LNCaP clone FGC (cell line): ENCODE results near the gene EML5.

Source experiments
- DNase-seq: peaks from one replicate; pipeline ENCODE4 v3.0.0-alpha.2; 2011; ENCODE audit warnings: low read depth
- H3K4me3 ChIP-seq: 2 replicates; pipeline ENCODE4 v1.5.1; 2011; ENCODE audit warnings: mild to moderate bottlenecking, low read depth, low read length, control low read depth
- TF ChIP-seq, protein P1 (sequence below): IDR thresholded peaks from 2 replicates; pipeline ENCODE4 v1.5.1; 2012; ENCODE audit warnings: mild to moderate bottlenecking; ENCODE audit not compliant: control insufficient read depth, insufficient read depth; ENCODE audit errors: extremely low read depth

EML5 gene

DNA sequence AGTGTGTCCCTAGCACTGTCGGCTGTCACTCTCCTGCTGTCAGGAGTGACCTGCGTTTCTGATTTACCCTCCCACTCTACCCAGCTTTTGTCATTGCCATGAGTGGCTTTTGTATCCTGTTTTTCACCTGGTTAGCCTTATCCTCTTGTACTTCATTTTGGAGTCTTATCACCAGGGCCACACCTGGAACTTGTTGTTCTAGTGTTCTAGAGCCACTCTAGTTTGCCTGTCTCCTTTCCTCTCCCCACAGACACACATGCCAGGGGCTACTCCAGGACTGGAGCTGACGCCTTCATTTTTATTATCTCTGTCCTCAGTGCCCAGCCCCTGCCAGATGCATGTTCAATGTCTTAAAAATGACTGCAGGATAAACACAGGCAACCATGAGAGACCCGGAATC lies 195.7 kb downstream of the EML5 start:
- DNase-seq: no peak
- H3K4me3 ChIP-seq: no peak overlapping the region
- TF ChIP-seq, protein P1, sequence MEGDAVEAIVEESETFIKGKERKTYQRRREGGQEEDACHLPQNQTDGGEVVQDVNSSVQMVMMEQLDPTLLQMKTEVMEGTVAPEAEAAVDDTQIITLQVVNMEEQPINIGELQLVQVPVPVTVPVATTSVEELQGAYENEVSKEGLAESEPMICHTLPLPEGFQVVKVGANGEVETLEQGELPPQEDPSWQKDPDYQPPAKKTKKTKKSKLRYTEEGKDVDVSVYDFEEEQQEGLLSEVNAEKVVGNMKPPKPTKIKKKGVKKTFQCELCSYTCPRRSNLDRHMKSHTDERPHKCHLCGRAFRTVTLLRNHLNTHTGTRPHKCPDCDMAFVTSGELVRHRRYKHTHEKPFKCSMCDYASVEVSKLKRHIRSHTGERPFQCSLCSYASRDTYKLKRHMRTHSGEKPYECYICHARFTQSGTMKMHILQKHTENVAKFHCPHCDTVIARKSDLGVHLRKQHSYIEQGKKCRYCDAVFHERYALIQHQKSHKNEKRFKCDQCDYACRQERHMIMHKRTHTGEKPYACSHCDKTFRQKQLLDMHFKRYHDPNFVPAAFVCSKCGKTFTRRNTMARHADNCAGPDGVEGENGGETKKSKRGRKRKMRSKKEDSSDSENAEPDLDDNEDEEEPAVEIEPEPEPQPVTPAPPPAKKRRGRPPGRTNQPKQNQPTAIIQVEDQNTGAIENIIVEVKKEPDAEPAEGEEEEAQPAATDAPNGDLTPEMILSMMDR: no peak

GRCh38 chr14:88592031-88592430 lies 200.7 kb downstream of the EML5 start:
- TF ChIP-seq, protein P1: no peak
- H3K4me3 ChIP-seq: no peak overlapping the region
- no peak for DNase-seq

GRCh38 chr14:88590173-88590572 lies 202.6 kb downstream of the EML5 start:
- no peak overlapping the region for H3K4me3 ChIP-seq
- TF ChIP-seq, protein P1: no peak
- DNase-seq: no peak

GRCh38 chr14:88588081-88588480 lies 204.7 kb downstream of the EML5 start:
- DNase-seq: no peak
- TF ChIP-seq, protein P1: no peak
- H3K4me3 ChIP-seq: no peak overlapping the region

GRCh38 chr14:88584451-88584850 lies 208.3 kb downstream of the EML5 start:
- no peak overlapping the region for H3K4me3 ChIP-seq
- DNase-seq: peak; percentile 50
- TF ChIP-seq, protein P1: no peak

DNA sequence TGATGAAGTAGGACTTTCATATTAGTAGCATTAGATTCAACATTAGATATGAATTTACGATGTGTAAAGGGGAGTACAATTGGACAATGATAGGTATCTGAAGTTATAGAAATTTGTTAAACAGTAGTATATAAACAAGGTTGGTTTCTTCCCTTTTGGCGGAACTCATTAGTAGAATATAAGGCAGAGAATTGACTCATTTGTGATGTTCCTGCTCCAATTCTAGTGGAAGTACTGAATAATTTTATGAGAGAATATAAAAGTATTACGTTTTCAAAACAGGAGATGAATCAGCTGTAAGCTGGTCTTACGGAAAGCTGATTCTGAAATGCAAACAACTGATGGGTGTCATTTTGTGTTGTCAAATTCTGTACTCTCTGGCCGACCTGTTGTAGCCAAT lies 216.5 kb downstream of the EML5 start:
- DNase-seq: no peak
- H3K4me3 ChIP-seq: no peak overlapping the region
- TF ChIP-seq, protein P1: no peak

GRCh38 chr14:88572117-88572516 lies 220.6 kb downstream of the EML5 start:
- H3K4me3 ChIP-seq: no peak overlapping the region
- DNase-seq: no peak
- TF ChIP-seq, protein P1: no peak
